Fibroblast of the conjunctiva (primary cell): ENCODE measurements around the gene SIK2.
"Not testable (repeated sequence)": the region's sequence is repeated elsewhere in the genome, so short reads cannot be mapped to it uniquely, and the experiment has no call there.

Experiments used
- DNase-seq: peaks from one replicate; pipeline ENCODE4 v3.0.0-alpha.2; 2010; ENCODE audit warnings: low read depth

SIK2 gene

DNA sequence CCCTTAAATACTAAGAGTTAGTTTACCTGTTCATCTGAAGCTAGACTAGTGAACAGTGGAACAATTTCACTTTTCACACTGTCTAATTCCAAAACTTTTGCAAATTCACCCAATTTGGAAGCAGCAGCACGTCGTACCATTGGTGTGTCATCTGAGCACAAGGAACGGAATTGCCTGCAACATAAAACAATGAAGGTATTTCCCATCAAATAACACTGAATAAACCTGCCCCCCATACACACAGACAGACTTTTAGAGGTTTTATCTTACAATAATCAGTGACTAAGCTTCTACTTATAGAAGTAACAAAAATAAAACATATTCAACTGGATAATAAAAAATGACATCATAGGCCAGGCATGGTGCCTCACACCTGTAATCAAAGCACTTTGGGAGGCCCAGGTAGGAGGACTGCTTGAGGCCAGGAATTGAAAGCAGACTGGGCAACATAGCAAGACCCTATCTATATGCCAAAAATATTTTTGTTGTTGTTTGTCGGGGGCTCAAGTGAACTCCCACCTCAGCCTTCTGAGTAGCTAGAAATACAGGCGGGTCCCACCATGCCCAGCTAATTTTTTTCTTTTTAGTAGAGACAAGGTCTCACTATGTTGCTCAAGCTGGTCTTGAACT, 157.6 kb downstream of the SIK2 start:
- no peak for DNase-seq

DNA sequence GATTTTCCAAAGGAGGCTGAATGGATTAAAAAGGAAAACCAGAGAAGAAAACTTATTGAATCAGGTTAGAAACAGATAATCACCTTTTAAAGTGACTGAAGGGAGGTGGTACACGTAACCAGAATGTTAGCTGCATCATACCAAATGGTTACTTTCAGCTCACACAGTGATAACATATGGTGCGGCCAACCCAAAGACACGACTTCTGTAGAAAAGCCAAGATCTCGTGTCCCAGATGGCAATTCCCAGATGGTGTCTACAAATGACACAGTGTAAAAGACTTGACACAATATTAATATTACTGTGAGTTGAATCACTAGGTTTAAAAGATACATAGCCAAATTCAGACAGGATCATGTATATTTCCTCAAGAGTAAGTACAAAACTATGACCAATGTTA, 158.8 kb downstream of the SIK2 start:
- no peak for DNase-seq

DNA sequence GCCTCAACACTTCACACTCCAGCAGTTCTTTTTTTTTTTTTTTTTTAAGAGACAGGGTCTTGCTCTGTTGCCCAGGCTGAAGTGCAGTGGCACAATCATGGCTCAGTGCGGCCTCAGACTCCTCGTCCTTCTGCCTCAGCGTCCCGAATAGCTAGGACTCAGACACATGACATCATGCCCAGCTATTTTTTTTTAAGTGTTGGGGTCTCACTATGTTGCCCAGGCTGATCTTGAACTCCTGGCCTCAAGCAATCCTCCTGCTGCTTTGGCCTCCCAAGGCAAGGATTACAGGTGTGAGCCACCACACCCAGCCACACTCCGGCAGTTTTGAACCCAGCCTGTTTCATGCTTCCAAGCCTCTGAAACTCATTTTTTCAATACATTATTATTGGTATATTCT, 160.3 kb downstream of the SIK2 start:
- no peak for DNase-seq

DNA sequence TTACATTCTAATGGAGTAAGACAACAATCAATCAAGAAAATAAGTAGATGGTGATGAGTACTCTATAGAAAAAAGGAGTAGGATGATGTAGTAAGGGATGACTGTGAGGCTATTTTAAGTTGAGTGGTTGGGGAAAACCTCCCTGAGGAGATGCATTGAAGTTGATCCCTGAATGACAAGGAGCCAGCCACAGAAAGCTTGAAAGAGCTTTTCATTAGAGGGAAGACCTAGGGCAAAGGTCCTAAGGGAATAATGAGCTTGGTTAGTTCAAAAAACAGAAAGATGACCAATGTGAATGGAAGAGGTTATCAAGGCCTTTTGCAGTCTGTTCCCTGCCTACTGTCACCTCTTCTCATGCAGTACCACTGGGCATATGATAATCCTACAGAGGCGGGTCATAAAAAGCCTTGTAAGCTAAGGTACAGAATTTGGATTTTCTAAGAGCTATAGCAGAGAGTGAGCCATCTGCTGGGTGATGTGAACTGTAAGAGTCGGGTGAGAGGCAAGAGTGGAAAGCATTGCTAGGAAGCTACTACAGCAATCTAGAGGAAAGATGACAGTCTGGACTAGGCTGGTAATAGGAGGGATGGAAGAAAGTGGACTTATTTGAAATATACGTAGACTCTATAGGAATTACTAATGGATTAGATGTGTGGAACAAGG, 160.9 kb downstream of the SIK2 start:
- no peak for DNase-seq

DNA sequence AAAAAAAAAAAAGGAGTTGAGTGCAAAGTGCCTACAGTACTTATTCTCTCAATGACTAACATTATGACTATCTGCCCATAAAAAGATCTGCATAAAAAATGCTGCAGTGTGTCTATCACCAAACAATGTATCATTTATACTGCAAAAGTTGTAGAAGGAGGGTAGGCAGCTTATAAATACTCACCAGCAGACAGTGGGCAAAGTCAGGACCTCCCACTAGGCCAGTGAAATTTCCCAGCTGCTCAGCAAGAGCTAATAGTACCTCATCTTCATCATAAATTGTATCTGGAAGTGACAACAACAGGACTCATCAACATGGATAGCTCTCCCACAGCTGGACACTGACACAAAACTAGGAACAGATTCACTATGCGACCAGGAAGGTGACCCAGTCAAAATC, 162.4 kb downstream of the SIK2 start:
- no peak for DNase-seq

DNA sequence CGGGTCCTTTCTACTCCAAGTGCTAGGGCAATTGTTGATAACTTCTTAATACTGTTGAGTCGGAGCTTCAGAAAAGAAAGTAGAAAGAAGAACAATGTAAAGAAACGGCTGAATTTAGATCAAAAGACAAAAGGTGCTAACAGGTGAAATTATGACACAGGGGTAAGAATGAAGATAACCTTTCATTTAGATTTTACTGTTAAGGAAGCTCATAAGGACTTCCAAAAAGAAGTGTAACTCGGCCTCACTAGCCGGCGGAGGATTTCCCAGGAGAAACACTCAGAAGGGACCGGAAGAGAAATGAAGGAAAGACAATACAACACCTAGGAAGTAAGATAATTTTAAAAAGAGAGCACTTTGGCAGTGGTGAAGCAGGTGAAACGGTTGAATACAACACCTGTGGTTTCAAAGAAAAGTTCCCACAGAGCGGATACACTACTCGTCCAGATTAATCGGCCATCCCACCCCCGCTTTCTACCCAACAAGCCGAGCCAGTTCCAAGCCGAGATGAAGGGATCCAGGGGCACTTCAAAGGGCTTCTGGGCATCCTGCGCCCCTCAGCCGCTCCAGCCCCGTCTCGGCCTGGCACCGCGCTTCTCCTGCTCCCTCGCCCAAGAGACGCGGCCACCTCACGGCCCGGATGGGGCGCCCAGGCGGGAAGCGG, 163.2 kb downstream of the SIK2 start:
- no peak for DNase-seq

DNA sequence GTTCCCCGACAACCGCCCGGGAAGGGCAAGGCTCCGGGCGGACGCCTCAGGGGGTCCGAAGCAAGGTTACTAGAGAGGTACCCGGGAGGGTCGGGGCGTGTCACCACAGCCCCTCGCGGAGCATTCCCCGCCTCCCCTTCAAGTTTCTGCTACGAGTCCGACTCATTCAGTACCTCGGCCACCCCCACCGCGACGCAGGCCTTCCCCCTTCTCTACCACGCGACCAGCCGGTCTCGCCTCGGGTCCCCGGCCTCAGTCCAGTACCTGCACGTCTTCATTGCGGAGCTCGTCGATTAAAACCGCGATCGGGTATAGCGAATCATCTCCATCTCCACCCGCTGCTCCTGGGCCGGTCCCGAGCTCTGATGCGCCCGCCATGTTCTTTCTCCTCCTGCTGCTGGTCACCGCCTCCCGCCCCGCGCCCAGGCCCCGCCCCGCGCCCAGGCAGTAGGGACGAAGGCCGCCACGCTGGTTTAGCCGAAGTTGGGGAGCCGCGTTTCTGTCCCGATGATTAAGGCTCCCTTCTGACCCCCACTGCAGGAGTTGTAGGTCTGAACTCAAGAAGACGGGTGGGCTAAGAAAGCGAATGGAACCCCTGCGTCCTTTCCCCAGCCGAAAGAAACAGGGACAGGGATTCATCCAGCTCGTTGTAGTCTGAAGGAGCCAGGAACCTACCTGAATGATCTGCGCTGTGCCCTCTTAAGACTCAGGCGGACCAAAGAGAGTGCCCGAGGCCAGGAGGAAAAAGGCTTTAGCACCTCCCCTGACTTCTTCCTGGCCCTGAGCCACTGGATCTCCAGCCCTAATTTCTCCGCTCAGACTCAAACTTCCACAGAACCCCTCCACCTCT, 164.0 kb downstream of the SIK2 start, which contains the start of gene PPP2R1B:
Gene PPP2R1B, minus strand, starts transcription at position 406 of the 850 bp plus-strand sequence. Its CDS starts 28 bp downstream, at position 378.
- DNase-seq = peak; percentile 49

DNA sequence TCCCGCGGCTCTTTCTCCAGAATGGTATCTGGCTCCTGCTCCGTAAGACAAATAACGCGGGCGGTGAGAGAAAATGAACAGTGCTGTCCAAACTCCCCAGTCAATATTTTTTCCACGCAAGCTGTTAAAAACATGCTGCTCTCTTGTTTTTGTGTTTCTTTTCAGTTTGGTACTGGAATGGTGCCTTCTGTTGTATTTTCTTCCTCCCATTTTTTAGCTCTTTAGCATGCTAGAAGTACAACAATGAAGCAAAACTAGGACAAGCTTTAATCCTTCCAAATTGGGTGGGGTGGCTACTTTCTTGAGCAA, 164.5 kb downstream of the SIK2 start:
- no peak for DNase-seq

DNA sequence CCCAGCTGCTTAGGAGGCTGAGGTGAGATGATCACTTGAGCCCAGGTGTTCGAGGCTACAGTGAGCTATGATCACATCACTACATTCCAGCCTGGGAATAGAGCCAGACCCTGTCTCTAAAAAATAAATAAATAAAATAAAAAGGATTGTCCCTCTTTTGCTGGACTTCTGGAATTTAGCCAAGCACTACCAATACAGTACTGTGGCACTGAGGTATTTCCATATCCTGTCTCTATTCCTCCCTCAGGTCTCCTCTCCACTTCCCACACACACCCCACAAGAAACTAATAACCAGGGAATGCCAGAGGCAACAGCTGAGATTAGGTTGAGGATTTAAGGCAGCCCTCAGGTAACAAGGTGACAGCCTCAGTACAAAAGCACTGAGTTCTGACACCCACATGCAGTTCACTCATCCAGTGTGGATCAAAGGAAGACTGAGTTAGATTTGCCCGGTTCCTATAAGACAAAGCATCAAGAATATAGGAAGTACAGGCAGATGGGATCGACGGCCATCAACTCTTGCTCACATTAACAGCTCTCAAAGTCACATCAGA, 168.4 kb downstream of the SIK2 start:
- no peak for DNase-seq

DNA sequence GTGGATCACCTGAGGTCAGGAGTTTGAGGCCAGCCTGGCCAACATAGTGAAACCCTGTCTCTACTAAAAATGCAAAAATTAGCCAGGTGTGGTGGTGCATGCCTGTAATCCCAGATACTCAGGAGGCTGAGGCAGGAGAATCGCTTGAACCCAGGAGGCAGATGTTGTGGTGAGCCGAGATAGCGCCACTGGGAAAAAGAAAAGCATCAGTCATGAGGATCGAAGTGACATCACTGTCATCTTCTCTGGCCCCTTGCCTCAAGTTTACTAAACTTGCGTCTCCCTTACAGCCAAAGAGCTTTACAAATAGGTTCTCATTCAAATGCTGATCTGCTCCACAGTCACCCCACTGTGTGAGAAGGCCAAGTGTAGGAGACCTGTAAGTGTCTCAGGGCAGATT, 169.0 kb downstream of the SIK2 start:
- DNase-seq = not testable (repeated sequence)

DNA sequence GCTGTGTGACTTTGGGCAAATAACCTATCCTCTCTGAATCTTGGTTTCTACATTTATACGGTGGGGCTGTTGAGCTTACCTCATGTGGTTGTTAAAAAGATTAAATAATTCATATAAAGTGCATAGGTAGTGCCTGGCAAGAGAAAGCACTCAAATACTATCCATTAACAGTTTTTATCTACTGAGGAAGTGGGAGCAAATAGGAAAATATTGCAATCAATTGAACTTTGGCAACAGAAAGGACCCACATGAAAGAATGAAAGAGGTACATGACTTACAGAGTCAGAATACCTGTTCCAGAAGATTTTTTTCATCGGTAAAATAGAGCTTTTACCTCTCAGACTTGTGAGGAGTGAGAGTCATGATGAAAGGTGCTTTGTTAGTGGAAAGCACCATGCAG, 170.3 kb downstream of the SIK2 start:
- no peak for DNase-seq

DNA sequence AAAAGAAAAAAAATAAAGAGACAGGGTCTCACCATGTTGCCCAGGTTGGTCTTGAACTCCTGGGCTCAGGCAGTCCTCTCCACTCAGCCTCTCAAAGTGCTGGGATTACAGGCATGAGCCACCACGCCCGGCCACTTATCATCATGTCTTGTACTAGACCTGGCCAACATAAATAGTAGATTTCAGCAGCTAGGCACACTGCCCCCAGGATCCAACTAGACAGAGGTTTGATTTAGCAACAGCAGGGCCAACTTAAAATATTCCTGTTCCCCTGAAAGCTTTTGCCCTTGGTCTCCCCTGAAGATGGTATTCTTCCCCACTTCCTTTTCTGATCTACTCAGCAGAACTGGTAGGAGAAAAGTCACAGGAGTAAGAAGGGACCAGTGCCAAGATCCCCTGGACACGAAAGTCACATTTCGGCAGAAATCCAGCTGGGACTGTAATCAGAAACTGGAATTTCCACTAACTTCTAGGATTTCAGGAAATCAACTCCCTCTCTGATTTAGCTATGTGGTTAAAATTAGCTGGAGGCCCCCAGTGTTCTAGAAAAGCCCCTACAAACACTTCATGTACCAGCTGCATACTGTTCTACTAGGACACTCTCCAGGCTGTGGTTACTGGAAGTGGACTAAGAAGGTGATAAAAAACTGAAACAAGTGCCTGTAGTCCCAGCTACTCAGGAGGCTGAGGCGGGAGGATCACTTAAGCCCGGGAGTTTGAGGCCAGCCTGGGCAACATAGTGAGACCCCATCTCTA, 172.9 kb downstream of the SIK2 start:
- DNase-seq = no peak

DNA sequence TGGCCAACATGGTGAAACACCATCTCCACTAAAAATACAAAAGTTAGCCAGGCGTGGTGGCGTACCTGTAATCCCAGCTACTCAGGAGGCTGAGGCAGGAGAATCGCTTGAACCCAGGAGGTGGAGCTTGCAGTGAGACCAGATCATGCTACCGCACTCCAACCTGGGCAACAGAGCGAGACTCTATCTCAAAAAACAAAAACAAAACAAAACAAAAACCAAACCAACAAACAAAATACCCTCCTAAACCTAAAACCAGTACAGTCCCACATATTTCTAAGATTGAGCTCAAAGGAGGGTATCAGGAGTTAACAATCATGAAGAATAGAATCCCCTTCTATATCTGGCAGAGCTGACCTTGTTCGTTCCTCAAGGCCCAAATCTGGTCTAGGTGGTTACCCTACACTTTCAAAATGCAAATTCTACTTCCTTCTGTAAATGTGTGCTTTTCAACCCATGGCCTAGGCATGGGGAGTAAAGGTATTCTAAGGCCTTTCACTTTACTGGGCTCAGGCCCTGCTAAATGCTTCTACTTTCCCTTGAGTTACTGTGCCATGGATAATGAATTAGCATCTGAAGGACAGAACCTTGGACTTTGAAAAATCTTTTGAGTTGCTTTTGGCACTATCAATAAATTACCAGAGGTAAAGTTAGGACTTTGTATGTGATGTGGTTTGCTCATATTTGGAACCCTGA, 174.3 kb downstream of the SIK2 start:
- DNase-seq = no peak

DNA sequence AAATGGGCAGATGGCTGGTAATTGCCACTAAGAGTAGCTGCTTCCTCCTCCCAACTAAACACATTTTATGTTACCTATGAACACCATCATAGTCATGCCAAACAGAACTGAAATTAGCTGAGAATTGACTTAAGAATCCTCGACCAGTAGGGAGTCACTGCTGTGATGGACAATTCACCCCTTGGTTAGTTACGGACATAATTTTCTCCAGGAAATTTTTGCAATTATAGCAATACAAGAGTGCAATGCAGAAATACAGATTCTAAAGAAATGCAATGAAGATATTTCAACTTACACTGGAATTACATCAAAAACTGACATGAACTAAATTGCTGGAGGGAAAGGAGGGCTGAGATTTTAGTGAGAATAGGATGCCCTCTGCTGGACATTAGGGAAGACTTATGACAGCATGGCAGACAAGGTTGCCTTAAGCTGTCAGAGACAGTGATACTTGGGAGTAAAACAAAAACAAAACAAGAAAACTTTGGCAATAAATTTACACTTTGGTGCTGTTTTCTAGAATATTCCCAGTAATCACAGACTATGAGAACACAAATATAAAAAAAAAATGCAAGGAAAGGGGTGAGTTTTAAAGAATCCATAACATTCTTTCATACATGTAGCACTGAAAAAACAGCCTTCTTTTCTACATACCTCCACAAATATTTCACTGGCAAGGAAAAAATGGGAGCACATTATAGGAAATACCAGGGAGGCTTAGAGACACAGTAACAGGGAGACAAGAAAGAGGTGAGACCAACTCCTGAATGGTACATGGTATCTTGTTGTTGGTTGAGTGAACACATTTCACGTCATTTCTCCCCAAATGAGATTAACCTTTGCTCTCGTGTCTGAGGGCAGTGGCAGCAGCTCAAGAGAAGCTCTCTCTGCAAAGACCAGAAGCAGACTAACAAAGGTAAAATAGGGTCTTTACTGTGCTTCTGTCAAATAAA, 175.1 kb downstream of the SIK2 start:
- DNase-seq = peak; percentile 84

DNA sequence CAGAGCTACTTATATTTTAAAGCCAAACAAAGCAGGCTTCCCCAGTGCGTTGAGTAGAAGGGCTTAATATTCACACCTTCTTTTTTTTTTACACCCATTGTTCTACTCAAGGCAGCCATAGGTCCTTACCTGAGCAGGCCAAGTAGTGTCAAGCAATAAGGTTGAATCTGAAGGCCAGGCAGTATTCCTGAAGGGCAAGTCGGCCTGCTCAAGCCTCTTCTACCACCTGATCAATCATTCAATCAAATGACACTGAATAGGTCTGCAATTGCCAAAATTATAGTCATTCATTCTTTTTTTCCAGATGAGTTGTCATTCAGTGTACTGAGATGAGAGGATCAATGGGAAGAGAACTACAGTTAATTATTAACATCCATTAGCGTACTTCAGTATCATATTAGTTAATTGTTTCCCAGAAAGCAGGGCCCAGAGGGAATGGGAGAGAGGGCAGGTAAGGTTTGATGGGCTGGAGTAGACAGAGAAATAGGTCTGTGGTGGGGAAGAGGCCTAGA, 175.9 kb downstream of the SIK2 start:
- DNase-seq = no peak

DNA sequence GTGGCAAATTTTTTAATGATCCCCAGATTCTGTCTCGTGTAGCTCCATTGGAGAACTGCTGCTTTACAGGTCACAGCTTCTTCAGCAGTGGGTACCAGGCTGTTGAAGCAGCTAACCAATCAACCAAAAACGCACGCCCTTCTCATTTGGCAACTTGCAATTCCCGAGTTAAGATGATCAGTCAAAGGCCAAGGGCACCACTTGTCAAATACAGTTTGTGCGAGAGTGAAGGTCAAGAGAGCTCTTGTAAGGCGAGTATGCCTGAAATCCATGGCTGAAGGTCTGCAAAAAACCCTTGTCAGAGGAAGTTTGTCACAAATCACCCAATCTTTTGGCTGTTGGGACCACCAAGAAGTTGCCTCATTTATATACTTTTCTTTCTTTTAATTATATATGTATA, 176.9 kb downstream of the SIK2 start:
- no peak for DNase-seq
